ENCODE measurements around the gene NOTCH3. TPM values are rescaled to one million over a fixed set of nuclear protein-coding genes. Genes with fewer than 3 reads are reported as not detected.

Gene NOTCH3
- total RNA-seq, 1 experiment from 2014 or later = 60.6 TPM

- intact Hi-C loops (cut with micrococcal nuclease; ENCODE audit: unreplicated experiment) = no loop called here
- no peak for DNase-seq
- Mint-ChIP-seq H3K9me3 (ENCODE audit: unreplicated experiment) (no peaks in the 10 kb centered on the region), H3K4me1 (ENCODE audit: low read depth, unreplicated experiment) (peaks cover 4% of the 10 kb centered on the region), H3K27ac (ENCODE audit: unreplicated experiment) (no peak overlapping the region), H3K36me3 (ENCODE audit: insufficient read depth, unreplicated experiment) (no peaks in the 10 kb centered on the region), H3K27me3 (ENCODE audit: insufficient read depth, unreplicated experiment) (no peaks in the 10 kb centered on the region), H3K4me3 (ENCODE audit: unreplicated experiment) (no peak overlapping the region)
- Histone ChIP-seq H3K4me3 (ENCODE audit: low read depth, low read length) (no peak overlapping the region), H3K36me3 (ENCODE audit: control insufficient read depth, insufficient read depth, low read length) (no peaks in the 10 kb centered on the region), H3K27me3 (replicated peaks; ENCODE audit: control insufficient read depth, insufficient read depth, low read length) (no peaks in the 10 kb centered on the region), H3K9me3 (no peaks in the 10 kb centered on the region), H3K4me1 (no peaks in the 10 kb centered on the region)
- CTCF ChIA-PET = interaction anchor here (0.8 kb wide), 1 partner anchor 15 kb away, joined by 4 read pairs; no protein-coding TSS in a partner anchor
- POLR2A ChIA-PET = no interaction called here
- BruUV-seq (replicated peaks) = no TSS peak
- TF ChIP-seq, protein P1, sequence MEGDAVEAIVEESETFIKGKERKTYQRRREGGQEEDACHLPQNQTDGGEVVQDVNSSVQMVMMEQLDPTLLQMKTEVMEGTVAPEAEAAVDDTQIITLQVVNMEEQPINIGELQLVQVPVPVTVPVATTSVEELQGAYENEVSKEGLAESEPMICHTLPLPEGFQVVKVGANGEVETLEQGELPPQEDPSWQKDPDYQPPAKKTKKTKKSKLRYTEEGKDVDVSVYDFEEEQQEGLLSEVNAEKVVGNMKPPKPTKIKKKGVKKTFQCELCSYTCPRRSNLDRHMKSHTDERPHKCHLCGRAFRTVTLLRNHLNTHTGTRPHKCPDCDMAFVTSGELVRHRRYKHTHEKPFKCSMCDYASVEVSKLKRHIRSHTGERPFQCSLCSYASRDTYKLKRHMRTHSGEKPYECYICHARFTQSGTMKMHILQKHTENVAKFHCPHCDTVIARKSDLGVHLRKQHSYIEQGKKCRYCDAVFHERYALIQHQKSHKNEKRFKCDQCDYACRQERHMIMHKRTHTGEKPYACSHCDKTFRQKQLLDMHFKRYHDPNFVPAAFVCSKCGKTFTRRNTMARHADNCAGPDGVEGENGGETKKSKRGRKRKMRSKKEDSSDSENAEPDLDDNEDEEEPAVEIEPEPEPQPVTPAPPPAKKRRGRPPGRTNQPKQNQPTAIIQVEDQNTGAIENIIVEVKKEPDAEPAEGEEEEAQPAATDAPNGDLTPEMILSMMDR (IDR thresholded peaks at IDR 0.05; ENCODE audit: insufficient read depth in 1 of 2, low read depth in 1 of 2, low read length in 1 of 2, severe bottlenecking in 1 of 2, unreplicated experiment in 1 of 2) = no peak
Measured at GRCh38 chr19:15210323-15210781, 9.6 kb upstream of the NOTCH3 start.

DNA sequence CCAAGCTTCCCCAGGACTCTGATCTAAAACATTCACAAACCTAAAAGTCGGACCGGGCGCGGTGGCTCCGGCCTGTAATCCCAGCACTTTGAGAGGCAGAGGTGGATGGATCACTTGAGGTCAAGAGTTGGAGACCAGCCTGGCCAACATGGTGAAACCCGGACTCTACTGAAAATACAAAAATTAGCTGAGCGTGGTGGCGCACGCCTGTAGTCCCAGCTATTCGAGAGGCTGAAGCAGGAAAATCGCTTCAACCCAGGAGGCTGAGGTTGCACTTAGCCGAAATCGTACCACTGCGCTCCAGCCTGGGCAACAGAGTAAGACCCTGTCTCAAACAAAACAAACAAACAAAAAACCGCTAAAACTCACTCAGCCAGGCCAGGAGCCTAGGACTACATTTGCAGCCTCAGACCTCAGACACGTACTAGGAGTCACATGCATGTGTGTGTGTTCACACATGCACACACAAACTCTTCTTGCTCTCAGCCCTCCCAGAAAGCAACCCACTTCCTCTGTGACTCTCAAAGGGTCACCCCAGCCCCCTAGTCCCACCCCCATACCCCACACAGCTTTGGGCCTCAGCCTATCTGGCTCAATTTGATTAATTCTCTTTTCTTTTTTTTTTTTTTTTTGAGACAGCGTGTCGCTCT lies 704 bp upstream of the NOTCH3 start:
- H3K27me3 ChIP-seq (replicated peaks; ENCODE audit: control insufficient read depth, insufficient read depth, low read length) = no peaks in the 10 kb centered on the region
- peak overlapping the region; percentile 74 for H3K4me3 Mint-ChIP-seq (ENCODE audit: unreplicated experiment)
- CTCF ChIA-PET = no interaction called here
- H3K27me3 Mint-ChIP-seq (ENCODE audit: insufficient read depth, unreplicated experiment) = no peaks in the 10 kb centered on the region
- peak overlapping the region; percentile 92 for H3K4me3 ChIP-seq (ENCODE audit: low read depth, low read length)
- 0 out of 2 replicates have a peak, but pooled peaks cover under 1% of the 10 kb centered on the region for H3K4me1 ChIP-seq
- POLR2A ChIA-PET = no interaction called here
- BruUV-seq (replicated peaks) = no TSS peak
- H3K27ac Mint-ChIP-seq (ENCODE audit: unreplicated experiment) = peak overlapping the region; percentile 22
- H3K36me3 ChIP-seq (ENCODE audit: control insufficient read depth, insufficient read depth, low read length) = peaks cover 2% of the 10 kb centered on the region; the same call in 1 of the 2 replicates
- no peaks in the 10 kb centered on the region for H3K9me3 ChIP-seq
- peaks cover 18% of the 10 kb centered on the region for H3K36me3 Mint-ChIP-seq (ENCODE audit: insufficient read depth, unreplicated experiment)
- no peak for DNase-seq
- H3K4me1 Mint-ChIP-seq (ENCODE audit: low read depth, unreplicated experiment) = peaks cover 16% of the 10 kb centered on the region
- TF ChIP-seq, protein P1 (IDR thresholded peaks at IDR 0.05; ENCODE audit: insufficient read depth in 1 of 2, low read depth in 1 of 2, low read length in 1 of 2, severe bottlenecking in 1 of 2, unreplicated experiment in 1 of 2) = no peak
- intact Hi-C loops (cut with micrococcal nuclease; ENCODE audit: unreplicated experiment) = no loop called here
- no peaks in the 10 kb centered on the region for H3K9me3 Mint-ChIP-seq (ENCODE audit: unreplicated experiment)

GRCh38 chr19:15199661-15200552 lies 888 bp downstream of the NOTCH3 start:
- H3K4me1 Mint-ChIP-seq (ENCODE audit: low read depth, unreplicated experiment) = peaks cover 16% of the 10 kb centered on the region
- TF ChIP-seq, protein P1 (IDR thresholded peaks at IDR 0.05; ENCODE audit: insufficient read depth in 1 of 2, low read depth in 1 of 2, low read length in 1 of 2, severe bottlenecking in 1 of 2, unreplicated experiment in 1 of 2) = no peak
- peaks cover 22% of the 10 kb centered on the region for H3K36me3 Mint-ChIP-seq (ENCODE audit: insufficient read depth, unreplicated experiment)
- H3K9me3 ChIP-seq = no peaks in the 10 kb centered on the region
- no peaks in the 10 kb centered on the region for H3K27me3 Mint-ChIP-seq (ENCODE audit: insufficient read depth, unreplicated experiment)
- peaks cover 2% of the 10 kb centered on the region; the same call in 1 of the 2 replicates for H3K36me3 ChIP-seq (ENCODE audit: control insufficient read depth, insufficient read depth, low read length)
- ChIA-PET CTCF (no interaction called here), POLR2A (no interaction called here)
- peak in 1 of 2 experiments; percentile 84 for DNase-seq
- peak overlapping the region; percentile 74 for H3K4me3 Mint-ChIP-seq (ENCODE audit: unreplicated experiment)
- peak overlapping the region; percentile 50 for H3K27ac Mint-ChIP-seq (ENCODE audit: unreplicated experiment)
- H3K4me3 ChIP-seq (ENCODE audit: low read depth, low read length) = peak overlapping the region; percentile 92
- no peaks in the 10 kb centered on the region for H3K9me3 Mint-ChIP-seq (ENCODE audit: unreplicated experiment)
- 0 out of 2 replicates have a peak, but pooled peaks cover 6% of the 10 kb centered on the region for H3K4me1 ChIP-seq
- BruUV-seq (replicated peaks) = no TSS peak
- no peaks in the 10 kb centered on the region for H3K27me3 ChIP-seq (replicated peaks; ENCODE audit: control insufficient read depth, insufficient read depth, low read length)
- intact Hi-C loops (cut with micrococcal nuclease; ENCODE audit: unreplicated experiment) = loop anchor here (5.0 kb wide), 1 partner anchor 47 kb away; no protein-coding TSS in a partner anchor
